ENCODE data around the gene CNNM3.

Gene CNNM3

DNA sequence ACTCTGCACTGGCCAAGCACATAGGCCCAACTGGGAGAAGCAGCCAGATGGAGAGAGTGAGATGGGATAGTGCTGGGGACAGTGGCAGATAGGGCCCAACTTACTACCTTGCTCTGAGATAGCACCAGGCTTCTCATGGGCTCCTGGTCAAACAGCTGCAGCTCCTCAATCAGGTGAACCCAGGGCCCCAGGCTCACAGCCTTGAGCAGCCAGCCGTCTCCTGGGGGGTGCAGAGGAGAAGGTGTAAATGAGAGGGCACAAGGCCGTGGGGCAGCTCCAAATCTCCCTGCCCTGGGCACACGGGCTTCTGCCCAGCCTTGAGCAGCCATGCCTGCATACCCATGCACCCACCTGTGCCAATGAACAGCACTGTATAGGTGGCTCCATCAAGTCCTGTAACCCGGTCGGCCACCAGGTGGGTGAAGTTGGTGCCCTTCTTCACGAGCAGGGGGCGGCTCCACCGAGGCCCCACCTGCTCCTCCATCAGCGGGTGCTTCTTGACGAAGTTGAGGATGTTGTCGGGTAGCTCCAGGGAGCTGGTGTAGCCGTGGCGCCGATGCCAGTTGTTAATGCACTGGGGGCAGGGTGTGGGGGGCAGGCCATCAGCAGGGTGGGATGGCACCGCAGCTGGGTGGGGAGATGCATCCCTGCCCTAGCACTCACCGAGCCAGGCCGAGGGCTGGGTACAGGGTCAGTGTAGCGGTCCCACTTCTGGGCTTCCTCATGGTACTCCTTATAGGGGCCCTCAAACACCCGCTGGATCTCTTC is 47.7 kb downstream of the CNNM3 start:
- no peaks in the 10 kb centered on the region for H3K27me3 ChIP-seq
- H3K4me3 ChIP-seq (ENCODE audit: low read depth, low read length) = no peak overlapping the region
- H3K4me1 ChIP-seq = peaks cover 6% of the 10 kb centered on the region; the same call in 1 of the 2 replicates
- H3K9me3 ChIP-seq = no peaks in the 10 kb centered on the region
- peaks cover 5% of the 10 kb centered on the region for H3K36me3 ChIP-seq
- DNase-seq = no peak
- TF ChIP-seq, protein P1, sequence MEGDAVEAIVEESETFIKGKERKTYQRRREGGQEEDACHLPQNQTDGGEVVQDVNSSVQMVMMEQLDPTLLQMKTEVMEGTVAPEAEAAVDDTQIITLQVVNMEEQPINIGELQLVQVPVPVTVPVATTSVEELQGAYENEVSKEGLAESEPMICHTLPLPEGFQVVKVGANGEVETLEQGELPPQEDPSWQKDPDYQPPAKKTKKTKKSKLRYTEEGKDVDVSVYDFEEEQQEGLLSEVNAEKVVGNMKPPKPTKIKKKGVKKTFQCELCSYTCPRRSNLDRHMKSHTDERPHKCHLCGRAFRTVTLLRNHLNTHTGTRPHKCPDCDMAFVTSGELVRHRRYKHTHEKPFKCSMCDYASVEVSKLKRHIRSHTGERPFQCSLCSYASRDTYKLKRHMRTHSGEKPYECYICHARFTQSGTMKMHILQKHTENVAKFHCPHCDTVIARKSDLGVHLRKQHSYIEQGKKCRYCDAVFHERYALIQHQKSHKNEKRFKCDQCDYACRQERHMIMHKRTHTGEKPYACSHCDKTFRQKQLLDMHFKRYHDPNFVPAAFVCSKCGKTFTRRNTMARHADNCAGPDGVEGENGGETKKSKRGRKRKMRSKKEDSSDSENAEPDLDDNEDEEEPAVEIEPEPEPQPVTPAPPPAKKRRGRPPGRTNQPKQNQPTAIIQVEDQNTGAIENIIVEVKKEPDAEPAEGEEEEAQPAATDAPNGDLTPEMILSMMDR (IDR thresholded peaks at IDR 0.05; ENCODE audit: low read depth, low read length) = no peak

DNA sequence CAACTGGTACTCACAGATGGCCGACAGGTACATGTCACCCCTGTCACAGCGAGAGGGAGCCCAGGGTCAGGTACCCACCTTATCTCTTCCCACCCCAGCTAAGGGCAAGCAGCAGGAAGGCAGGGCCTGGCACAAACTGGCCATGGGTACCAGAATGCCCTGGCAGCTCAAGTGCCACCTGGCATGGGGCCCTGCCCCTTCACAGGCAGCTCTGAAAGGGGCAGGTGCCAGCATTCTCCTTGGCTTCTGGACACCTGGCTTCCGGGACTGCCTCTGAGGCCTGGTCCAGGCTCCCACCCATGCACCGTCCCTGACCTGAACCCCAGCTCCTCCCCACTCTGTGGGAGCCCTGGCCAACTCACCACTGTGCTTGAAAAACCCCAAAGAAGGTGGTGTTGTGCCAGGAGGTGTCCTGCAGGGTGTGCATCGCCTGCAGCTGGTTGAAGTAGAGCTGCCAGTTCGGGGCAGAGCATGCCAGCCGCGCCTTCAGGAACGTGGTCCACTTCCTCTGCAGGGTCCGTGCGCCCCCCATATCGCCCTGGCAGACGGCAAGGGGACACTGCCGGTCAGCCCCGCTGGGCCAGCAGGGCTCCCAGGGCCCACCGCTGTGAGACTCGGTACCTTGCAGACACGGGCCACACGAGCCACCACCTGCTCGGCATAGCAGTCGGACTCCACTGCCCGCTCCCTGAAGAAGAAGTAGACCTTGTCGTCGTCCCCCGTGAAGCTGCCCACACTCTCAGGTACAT is 48.4 kb downstream of the CNNM3 start:
- Histone ChIP-seq H3K4me3 (ENCODE audit: low read depth, low read length) (no peak overlapping the region), H3K27me3 (no peaks in the 10 kb centered on the region), H3K36me3 (peaks cover 5% of the 10 kb centered on the region), H3K4me1 (no peaks in the 10 kb centered on the region), H3K9me3 (no peaks in the 10 kb centered on the region)
- no peak for DNase-seq
- TF ChIP-seq, protein P1 (IDR thresholded peaks at IDR 0.05; ENCODE audit: low read depth, low read length) = no peak

DNA sequence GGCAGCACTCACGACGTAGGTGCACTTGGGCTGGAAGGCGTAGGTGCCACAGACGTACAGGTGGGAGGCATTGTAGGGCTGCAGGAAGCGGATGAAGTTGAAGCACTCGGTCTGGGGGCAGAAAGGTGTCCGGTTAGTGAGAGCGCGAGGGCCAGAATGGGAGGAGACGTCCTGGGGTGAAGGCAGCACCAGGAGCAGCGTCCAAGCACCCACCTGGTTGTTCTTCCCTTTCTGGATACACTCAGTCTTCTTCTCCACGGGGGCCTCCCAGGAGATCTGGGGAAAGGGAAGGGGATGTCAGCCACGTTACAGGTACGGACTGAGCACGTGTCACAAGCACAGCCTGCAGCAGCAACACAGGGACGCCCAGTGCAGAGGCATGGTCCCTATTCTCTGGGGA is 49.6 kb downstream of the CNNM3 start:
- Histone ChIP-seq H3K4me3 (ENCODE audit: low read depth, low read length) (no peak overlapping the region), H3K36me3 (peaks cover 5% of the 10 kb centered on the region), H3K27me3 (no peaks in the 10 kb centered on the region), H3K4me1 (no peaks in the 10 kb centered on the region), H3K9me3 (no peaks in the 10 kb centered on the region)
- TF ChIP-seq, protein P1 (IDR thresholded peaks at IDR 0.05; ENCODE audit: low read depth, low read length) = no peak
- no peak for DNase-seq

DNA sequence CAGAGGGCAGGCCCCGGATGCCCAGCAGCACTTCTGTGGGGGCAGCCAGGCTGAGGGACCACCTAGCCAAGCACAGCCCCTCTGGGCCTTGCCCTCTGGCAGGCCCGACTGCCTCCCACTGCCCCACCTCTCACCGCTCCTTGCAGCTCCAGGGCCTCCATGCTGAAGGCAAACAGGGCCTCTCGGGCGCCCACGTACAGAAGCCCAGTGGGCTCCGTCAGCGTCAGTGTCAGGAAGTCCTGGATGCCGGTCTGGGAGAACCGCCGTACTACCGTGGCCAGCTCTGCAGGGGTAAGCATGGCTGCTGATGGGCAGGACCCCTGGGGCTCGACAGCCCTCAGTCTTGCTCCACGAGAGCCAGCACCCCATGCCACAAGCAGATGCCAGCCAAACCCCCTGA is 50.1 kb downstream of the CNNM3 start:
- TF ChIP-seq, protein P1 (IDR thresholded peaks at IDR 0.05; ENCODE audit: low read depth, low read length) = no peak
- Histone ChIP-seq H3K4me1 (no peaks in the 10 kb centered on the region), H3K27me3 (no peaks in the 10 kb centered on the region), H3K36me3 (peaks cover 5% of the 10 kb centered on the region), H3K9me3 (no peaks in the 10 kb centered on the region), H3K4me3 (ENCODE audit: low read depth, low read length) (no peak overlapping the region)
- no peak for DNase-seq

DNA sequence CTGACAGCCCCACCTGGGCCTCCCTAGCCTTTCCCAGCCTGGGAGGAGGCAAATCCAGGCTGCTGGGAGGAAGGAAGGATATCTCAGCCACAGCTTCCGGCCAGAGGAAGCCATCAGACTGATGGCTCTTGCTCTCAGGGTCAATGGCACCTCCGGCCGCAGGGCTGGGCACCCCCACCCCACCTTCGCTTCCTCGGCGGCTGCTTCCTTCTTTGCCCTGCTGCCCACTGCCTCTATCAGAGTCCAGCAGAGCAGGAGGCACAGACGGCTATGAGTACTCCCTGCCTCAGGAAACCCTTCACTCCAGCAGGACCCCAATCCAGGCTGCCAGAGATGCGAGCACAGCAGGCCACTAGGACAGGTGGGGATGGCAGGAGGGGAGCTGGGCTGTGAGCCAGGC is 50.5 kb downstream of the CNNM3 start:
- H3K36me3 ChIP-seq = peaks cover 5% of the 10 kb centered on the region
- no peak overlapping the region for H3K4me3 ChIP-seq (ENCODE audit: low read depth, low read length)

More for the DNA sequence above, 50.5 kb downstream of the CNNM3 start:
- no peak for DNase-seq
- no peaks in the 10 kb centered on the region for H3K27me3 ChIP-seq
- TF ChIP-seq, protein P1 (IDR thresholded peaks at IDR 0.05; ENCODE audit: low read depth, low read length) = no peak
- no peaks in the 10 kb centered on the region for H3K4me1 ChIP-seq
- H3K9me3 ChIP-seq = no peaks in the 10 kb centered on the region
